ENCODE results near the gene RTN1. TPM values are rescaled to one million over a fixed set of nuclear protein-coding genes. Genes with fewer than 3 reads are reported as not detected.

Gene RTN1
- total and polyA plus RNA-seq, 10 of the 15 experiments (the other 5 are each of a cell fraction or from before 2014, with no cell fraction given): 0.03 to 0.55 (median 0.13) TPM; not detected in 4

DNA sequence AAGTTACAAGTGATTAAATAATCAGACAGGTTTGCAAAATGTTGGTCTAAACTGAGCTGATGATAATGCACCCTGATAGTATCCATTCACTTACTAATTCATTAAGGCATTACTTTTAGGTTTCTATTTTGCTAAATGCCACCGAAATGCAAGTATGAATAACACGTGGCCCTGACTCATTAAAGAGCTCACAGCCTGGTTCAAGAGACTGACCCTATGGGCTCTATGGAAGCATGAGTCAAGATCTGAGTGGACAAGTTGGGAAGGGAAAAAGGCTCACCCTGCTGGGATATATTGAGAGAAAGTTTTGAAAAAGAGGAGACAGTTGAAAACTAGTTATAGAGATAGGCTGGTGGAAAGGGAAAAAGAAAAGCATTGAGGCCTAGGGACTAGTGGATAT is 34.6 kb upstream of the RTN1 start:
- no peak for FAIRE-seq
- Histone ChIP-seq H3K4me2 (ENCODE audit: control insufficient read depth, insufficient read depth) (no peak overlapping the region), H2AFZ (ENCODE audit: control insufficient read depth, low read depth, low read length) (no peak overlapping the region), H3K4me1 (ENCODE audit: control insufficient read depth, insufficient read depth, low read length) (no peaks in the 10 kb centered on the region), H3K27ac (ENCODE audit: control insufficient read depth, insufficient read depth) (no peak overlapping the region), H3K36me3 (ENCODE audit: control insufficient read depth in 2 of 2, insufficient read depth in 2 of 2, low read length in 1 of 2) (no peaks in the 10 kb centered on the region), H3K4me3 (no peak overlapping the region), H3K27me3 (replicated peaks in 1 of 2; ENCODE audit: control insufficient read depth in 2 of 2, insufficient read depth in 2 of 2, low read length in 1 of 2) (no peaks in the 10 kb centered on the region), H3K79me2 (ENCODE audit: control insufficient read depth, insufficient read depth, low read length) (no peaks in the 10 kb centered on the region), H3K9me3 (replicated peaks; ENCODE audit: control insufficient read depth, insufficient read depth, low read length) (no peaks in the 10 kb centered on the region), H3K9ac (ENCODE audit: control insufficient read depth, insufficient read depth, low read length) (no peak overlapping the region), H4K20me1 (ENCODE audit: control insufficient read depth, insufficient read depth) (no peaks in the 10 kb centered on the region)
- no peak for DNase-seq (ENCODE audit: low read depth, low spot score)
- CTCF ChIA-PET: interaction anchor here (0.7 kb wide), 1 partner anchor 77 kb away, joined by 3 read pairs; no protein-coding TSS in a partner anchor
- intact Hi-C loops (cut with micrococcal nuclease; ENCODE audit: unreplicated experiment): no loop called here
- WGBS (ENCODE audit: insufficient coverage, insufficient replicate concordance, low lambda C conversion rate, missing lambda C conversion rate): 2% methylated on average over 2 of the region's 2 CpGs
- TF ChIP-seq ZBED1 (IDR thresholded peaks at IDR 0.05; ENCODE audit: borderline replicate concordance): no peak
- TF ChIP-seq, protein P1, sequence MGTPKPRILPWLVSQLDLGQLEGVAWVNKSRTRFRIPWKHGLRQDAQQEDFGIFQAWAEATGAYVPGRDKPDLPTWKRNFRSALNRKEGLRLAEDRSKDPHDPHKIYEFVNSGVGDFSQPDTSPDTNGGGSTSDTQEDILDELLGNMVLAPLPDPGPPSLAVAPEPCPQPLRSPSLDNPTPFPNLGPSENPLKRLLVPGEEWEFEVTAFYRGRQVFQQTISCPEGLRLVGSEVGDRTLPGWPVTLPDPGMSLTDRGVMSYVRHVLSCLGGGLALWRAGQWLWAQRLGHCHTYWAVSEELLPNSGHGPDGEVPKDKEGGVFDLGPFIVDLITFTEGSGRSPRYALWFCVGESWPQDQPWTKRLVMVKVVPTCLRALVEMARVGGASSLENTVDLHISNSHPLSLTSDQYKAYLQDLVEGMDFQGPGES (IDR thresholded peaks at IDR 0.05): no peak
- TF ChIP-seq, protein P2, sequence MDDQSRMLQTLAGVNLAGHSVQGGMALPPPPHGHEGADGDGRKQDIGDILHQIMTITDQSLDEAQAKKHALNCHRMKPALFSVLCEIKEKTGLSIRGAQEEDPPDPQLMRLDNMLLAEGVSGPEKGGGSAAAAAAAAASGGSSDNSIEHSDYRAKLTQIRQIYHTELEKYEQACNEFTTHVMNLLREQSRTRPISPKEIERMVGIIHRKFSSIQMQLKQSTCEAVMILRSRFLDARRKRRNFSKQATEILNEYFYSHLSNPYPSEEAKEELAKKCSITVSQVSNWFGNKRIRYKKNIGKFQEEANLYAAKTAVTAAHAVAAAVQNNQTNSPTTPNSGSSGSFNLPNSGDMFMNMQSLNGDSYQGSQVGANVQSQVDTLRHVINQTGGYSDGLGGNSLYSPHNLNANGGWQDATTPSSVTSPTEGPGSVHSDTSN (IDR thresholded peaks at IDR 0.05; ENCODE audit: insufficient replicate concordance, low read depth, low read length): no peak
- TF ChIP-seq MYC (IDR thresholded peaks at IDR 0.05; ENCODE audit: insufficient read depth, insufficient read length, insufficient replicate concordance, low read length, severe bottlenecking): no peak
- no peak for TF ChIP-seq BHLHE40 (IDR thresholded peaks at IDR 0.05; ENCODE audit: borderline replicate concordance in 1 of 2, low read depth in 2 of 2, low read length in 1 of 2)
- TF ChIP-seq SUZ12 (IDR thresholded peaks at IDR 0.05; ENCODE audit: unreplicated experiment): no peak
- no peak for TF ChIP-seq POLR2AphosphoS2 (IDR thresholded peaks at IDR 0.05; ENCODE audit: low read depth, low read length)
- no peak for TF ChIP-seq ZNF622 (IDR thresholded peaks at IDR 0.05)
- no peak for TF ChIP-seq BCL3 (IDR thresholded peaks at IDR 0.05; ENCODE audit: borderline replicate concordance, insufficient read depth, low read depth, low read length, poor library complexity, severe bottlenecking)
- TF ChIP-seq MEF2A (IDR thresholded peaks at IDR 0.05; ENCODE audit: insufficient read depth, low read depth, low read length): no peak
- TF ChIP-seq HDAC2 (IDR thresholded peaks at IDR 0.05): no peak
- no peak for TF ChIP-seq USF2 (IDR thresholded peaks at IDR 0.05; ENCODE audit: borderline replicate concordance, low read depth, low read length)
- no peak for TF ChIP-seq ZNF207 (IDR thresholded peaks at IDR 0.05; ENCODE audit: borderline replicate concordance)
- no peak for TF ChIP-seq NBN (IDR thresholded peaks at IDR 0.05)
- POLR2A ChIA-PET: no interaction called here
- in situ Hi-C loops (cut with MboI): no loop called here
- no TSS peak for BruUV-seq (replicated peaks)
- RAD21 ChIA-PET (ENCODE audit: unreplicated experiment): no interaction called here
- SMC1A ChIA-PET (ENCODE audit: uncharacterized antibody, unreplicated experiment): interaction anchor here (0.9 to 1.6 kb wide), 3 partner anchors 13 to 280 kb away, joined by 3 to 5 read pairs (median 3); no protein-coding TSS in a partner anchor
- no peak for ATAC-seq
